Astrocyte of the cerebellum (primary cell): ENCODE data around the gene USP10.

Source experiments
- DNase-seq: peaks from one replicate; pipeline ENCODE4 v3.0.0-alpha.2; 2011; ENCODE audit warnings: low read depth
- H3K4me3 ChIP-seq: 2 replicates; pipeline ENCODE4 v1.5.1; 2011; ENCODE audit warnings: mild to moderate bottlenecking, low read depth, low read length, moderate library complexity
- in situ Hi-C: cut with HindIII; loops from 2 replicates; pipeline ENCODE4 v1.10.0; 2017; ENCODE audit warnings: low sequenced_read_pairs
- TF ChIP-seq, protein P1 (sequence below): IDR thresholded peaks from 2 replicates; pipeline ENCODE4 v1.5.1; 2012; ENCODE audit warnings: low read length, low read depth, moderate library complexity, mild to moderate bottlenecking; ENCODE audit errors: missing control alignments

Gene USP10, protein sequence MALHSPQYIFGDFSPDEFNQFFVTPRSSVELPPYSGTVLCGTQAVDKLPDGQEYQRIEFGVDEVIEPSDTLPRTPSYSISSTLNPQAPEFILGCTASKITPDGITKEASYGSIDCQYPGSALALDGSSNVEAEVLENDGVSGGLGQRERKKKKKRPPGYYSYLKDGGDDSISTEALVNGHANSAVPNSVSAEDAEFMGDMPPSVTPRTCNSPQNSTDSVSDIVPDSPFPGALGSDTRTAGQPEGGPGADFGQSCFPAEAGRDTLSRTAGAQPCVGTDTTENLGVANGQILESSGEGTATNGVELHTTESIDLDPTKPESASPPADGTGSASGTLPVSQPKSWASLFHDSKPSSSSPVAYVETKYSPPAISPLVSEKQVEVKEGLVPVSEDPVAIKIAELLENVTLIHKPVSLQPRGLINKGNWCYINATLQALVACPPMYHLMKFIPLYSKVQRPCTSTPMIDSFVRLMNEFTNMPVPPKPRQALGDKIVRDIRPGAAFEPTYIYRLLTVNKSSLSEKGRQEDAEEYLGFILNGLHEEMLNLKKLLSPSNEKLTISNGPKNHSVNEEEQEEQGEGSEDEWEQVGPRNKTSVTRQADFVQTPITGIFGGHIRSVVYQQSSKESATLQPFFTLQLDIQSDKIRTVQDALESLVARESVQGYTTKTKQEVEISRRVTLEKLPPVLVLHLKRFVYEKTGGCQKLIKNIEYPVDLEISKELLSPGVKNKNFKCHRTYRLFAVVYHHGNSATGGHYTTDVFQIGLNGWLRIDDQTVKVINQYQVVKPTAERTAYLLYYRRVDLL

DNA sequence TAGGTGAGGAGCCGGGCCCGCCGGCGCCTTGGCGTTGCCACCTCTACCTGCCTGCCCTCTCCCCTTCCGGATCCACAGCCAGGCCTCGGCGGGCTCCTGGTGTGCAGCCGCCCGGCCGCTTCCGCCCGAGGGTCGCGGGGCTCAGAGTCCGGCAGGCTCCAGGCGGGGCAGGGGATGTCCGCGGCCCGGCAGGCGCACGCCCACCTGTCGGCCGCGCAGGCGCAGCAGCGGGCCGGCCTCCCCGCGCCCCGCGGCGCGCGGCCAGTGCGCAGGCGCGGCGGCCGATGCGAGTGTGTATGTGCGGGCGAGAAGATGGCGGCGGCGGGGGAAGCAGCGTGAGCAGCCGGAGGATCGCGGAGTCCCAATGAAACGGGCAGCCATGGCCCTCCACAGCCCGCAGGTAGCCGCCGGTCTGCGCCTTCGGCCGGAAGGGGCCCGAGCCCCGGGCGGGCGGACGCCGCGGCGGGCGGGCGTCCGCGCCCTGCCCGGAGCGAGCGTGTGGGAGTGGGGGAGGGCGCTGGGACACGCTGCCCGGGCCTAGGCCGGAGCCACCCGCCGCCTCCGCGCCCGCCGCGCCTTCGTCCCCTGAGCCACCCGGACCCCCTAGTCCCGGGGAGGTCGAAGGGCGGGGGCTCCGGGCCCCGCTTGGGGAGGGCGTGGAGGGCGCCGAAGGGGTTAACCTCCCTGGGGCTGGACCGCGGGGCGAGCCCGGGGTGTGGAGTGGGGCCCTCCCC lies at the start of gene USP10:
TSS of gene USP10 (plus strand) at position 289 of the 734 bp plus-strand sequence. CDS start at position 380, 91 bp downstream.
- TF ChIP-seq, protein P1, sequence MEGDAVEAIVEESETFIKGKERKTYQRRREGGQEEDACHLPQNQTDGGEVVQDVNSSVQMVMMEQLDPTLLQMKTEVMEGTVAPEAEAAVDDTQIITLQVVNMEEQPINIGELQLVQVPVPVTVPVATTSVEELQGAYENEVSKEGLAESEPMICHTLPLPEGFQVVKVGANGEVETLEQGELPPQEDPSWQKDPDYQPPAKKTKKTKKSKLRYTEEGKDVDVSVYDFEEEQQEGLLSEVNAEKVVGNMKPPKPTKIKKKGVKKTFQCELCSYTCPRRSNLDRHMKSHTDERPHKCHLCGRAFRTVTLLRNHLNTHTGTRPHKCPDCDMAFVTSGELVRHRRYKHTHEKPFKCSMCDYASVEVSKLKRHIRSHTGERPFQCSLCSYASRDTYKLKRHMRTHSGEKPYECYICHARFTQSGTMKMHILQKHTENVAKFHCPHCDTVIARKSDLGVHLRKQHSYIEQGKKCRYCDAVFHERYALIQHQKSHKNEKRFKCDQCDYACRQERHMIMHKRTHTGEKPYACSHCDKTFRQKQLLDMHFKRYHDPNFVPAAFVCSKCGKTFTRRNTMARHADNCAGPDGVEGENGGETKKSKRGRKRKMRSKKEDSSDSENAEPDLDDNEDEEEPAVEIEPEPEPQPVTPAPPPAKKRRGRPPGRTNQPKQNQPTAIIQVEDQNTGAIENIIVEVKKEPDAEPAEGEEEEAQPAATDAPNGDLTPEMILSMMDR, result no peak
- DNase-seq, result no peak
- in situ Hi-C loops, result no loop called here
- H3K4me3 ChIP-seq, result peak within 1 kb of the TSS; percentile 76

DNA sequence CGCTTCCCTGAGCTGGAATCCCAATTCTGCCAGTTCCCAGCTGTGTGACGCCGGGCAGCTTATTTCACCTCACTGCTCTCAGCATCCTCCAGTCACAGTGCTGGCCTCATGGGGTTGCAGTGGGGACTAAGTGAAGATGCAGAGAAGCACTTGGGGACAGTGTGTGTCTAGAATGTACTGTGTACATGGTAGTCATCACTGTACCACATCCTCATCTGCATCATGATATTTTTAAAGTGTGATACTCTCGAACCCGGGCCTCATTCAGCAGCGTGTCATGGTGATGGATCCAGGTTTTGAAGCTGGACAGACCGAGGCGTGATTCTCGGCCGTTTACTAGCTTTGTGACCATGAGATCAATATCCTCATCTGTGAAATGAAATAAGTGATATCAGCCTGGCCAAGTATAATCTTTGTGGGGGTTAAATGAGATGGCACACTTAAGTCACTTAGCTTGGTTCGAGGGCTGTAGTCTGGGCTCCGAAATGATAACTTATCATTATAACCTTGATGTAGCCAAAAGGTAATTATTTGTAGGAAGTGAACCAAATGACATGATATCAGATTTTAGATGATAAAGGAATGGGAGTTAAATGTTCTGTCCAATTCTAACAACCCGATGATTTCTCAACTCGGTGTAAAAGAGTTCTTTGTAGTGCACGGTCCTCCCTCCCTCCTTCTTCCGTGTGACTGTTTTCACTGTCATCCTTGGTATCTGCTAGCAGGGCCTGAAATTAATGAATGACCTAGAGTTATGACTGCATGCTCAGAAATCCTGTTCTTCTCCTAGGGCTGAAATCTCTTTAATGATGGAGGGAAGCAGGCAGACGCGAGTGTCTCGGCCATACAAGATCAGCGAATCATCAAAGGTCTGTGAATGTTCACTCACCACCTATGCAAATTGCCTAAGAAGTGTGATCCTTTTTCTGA lies 49.5 kb upstream of the USP10 start:
- in situ Hi-C loops, result no loop called here
- DNase-seq, result no peak
- no peak overlapping the region for H3K4me3 ChIP-seq

DNA sequence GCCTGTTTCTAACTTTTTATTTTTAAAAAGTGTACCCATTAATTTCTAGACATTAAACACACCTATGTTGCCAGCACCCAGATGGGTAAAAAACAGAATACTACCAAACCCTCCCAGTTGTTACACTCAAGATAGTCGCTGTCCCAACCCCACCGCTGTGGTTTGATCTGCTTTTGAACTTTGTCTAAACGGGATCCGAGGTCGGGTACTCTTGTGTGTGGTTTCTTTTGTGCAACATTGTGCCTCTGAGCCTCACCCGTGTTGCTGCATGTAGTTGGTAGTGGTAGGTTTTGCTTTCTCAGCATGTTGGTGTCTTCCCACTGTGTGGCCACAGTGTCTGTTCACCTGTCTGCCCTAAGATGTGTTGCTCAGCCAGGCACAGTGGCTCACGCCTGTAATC lies 47.2 kb upstream of the USP10 start:
- no peak overlapping the region for H3K4me3 ChIP-seq
- in situ Hi-C loops, result no loop called here
- TF ChIP-seq, protein P1, result no peak
- DNase-seq, result no peak

More for the DNA sequence above, 49.5 kb upstream of the USP10 start:
- TF ChIP-seq, protein P1, result no peak

DNA sequence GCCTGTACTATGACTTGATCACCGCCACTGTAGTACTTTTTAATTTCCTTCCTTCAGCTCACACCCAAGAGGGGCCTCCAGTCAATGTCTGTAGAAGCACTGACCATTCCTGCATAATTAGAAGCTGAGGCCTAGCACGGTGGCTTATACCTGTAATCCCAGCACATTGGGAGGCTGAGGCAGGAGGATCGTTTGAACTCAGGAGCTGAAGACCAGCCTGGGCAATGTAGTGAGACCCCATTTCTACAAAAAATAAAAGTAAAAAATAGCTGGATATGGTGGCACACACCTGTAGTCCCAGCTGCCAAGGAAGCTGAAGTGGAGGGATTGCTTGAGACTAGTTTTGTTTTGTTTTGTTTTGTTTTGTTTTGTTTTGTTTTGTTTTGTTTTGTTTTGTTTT lies 45.6 kb upstream of the USP10 start:
- TF ChIP-seq, protein P1, result no peak
- in situ Hi-C loops, result no loop called here
- DNase-seq, result no peak
- H3K4me3 ChIP-seq, result no peak overlapping the region

DNA sequence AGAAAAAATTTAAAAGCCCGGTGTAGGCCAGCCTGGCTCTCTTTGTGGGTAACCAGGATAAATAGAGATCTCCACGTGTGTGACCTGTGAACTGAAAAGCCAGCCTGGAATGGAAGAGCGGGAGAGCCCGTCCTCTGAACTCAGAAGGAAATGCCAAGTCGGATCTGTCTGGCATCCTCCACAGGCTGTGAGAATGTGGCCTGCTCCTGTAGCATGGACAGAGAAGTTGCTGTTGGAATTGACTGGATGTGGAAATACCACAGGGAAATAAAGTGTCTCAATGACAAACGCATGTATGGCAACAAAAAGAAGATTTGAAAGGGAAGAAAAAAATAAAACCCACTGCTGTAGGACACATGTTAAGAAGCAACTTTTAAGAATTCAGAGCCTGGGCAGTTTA lies 44.8 kb upstream of the USP10 start:
- TF ChIP-seq, protein P1, result no peak
- DNase-seq, result no peak
- in situ Hi-C loops, result no loop called here
- no peak overlapping the region for H3K4me3 ChIP-seq
